CD14-positive monocyte (primary cell): ENCODE measurements around the gene VAMP4. TPM values are rescaled to one million over a fixed set of nuclear protein-coding genes. Genes with fewer than 3 reads are reported as not detected.
A peak's percentile ranks its signal among the peaks of the same experiment; 100 is the strongest.

ENCODE experiments used
- DNase-seq, 3 donors: peaks; one replicate each; pipeline ENCODE4 v3.0.0-alpha.2; 2011 to 2022
- H2AFZ ChIP-seq: 2 replicates; pipeline ENCODE4 v1.6.0; 2012; ENCODE audit warnings: mild to moderate bottlenecking, low read depth, low read length, inconsistent platforms; ENCODE audit not compliant: insufficient read depth, poor library complexity, severe bottlenecking
- H3K27ac ChIP-seq, 2 donors: 1 replicate in 1 of 2; 2 replicates in 1 of 2; pipeline ENCODE4 v1.5.1; 2012 to 2013; ENCODE audit warnings: low read length in 2 of 2, control low read depth in 1 of 2, inconsistent platforms in 1 of 2, low read depth in 1 of 2, mild to moderate bottlenecking in 1 of 2
- H3K27me3 ChIP-seq, 2 donors: one replicate each; pipeline versions ENCODE4 v1.6.0 to v1.6.1; 2011 to 2013; ENCODE audit warnings: low read length in 2 of 2; ENCODE audit not compliant: control insufficient read depth in 2 of 2, insufficient read depth in 2 of 2
- H3K36me3 ChIP-seq, 2 donors: replicated peaks in 1 of 2; 1 replicate in 1 of 2; 2 replicates in 1 of 2; pipeline versions ENCODE4 v1.5.1 to v1.6.1; 2012 to 2013; ENCODE audit warnings: low read length in 2 of 2, control low read depth in 1 of 2, inconsistent platforms in 1 of 2, mild to moderate bottlenecking in 1 of 2; ENCODE audit not compliant: insufficient read depth in 2 of 2, control insufficient read depth in 1 of 2
- H3K4me1 ChIP-seq, 2 donors: 1 replicate in 1 of 2; 2 replicates in 1 of 2; pipeline versions ENCODE4 v1.5.1 to v1.6.1; 2012 to 2013; ENCODE audit warnings: low read length in 2 of 2, control low read depth in 1 of 2, inconsistent platforms in 1 of 2, mild to moderate bottlenecking in 1 of 2, moderate library complexity in 1 of 2; ENCODE audit not compliant: insufficient read depth in 2 of 2, control insufficient read depth in 1 of 2
- H3K4me2 ChIP-seq: replicated peaks from 2 replicates; pipeline ENCODE3; 2012; ENCODE audit warnings: low read length, moderate library complexity, mild to moderate bottlenecking; ENCODE audit not compliant: poor library complexity, severe bottlenecking; ENCODE audit errors: extremely low read depth
- H3K4me3 ChIP-seq, 3 experiments: fragments of 200-600 bp in 1 of 3; sonication (generic) in 1 of 3; replicated peaks in 1 of 3; 1 replicate in 2 of 3; 2 replicates in 1 of 3; pipeline ENCODE4 v1.5.1; 2011 to 2013; ENCODE audit warnings: low read length in 3 of 3, mild to moderate bottlenecking in 3 of 3, control low read depth in 2 of 3, low read depth in 2 of 3, inconsistent platforms in 1 of 3, moderate library complexity in 1 of 3
- H3K79me2 ChIP-seq: 2 replicates; pipeline ENCODE4 v1.6.0; 2012; ENCODE audit warnings: mild to moderate bottlenecking, control low read depth, inconsistent platforms, low read length, moderate library complexity; ENCODE audit not compliant: insufficient read depth
- H3K9ac ChIP-seq: 2 replicates; pipeline ENCODE4 v1.6.0; 2017; ENCODE audit warnings: low read length, mild to moderate bottlenecking; ENCODE audit not compliant: insufficient read depth, poor library complexity, severe bottlenecking
- H3K9me3 ChIP-seq, 2 donors: replicated peaks in 1 of 2; 1 replicate in 1 of 2; 2 replicates in 1 of 2; pipeline versions ENCODE4 v1.5.1 to v1.6.1; 2012 to 2013; ENCODE audit warnings: low read length in 2 of 2, control low read depth in 1 of 2; ENCODE audit not compliant: control insufficient read depth in 1 of 2, insufficient read depth in 1 of 2
- H4K20me1 ChIP-seq: 2 replicates; pipeline ENCODE4 v1.6.0; 2012; ENCODE audit warnings: mild to moderate bottlenecking, low read length, control low read depth, moderate library complexity; ENCODE audit not compliant: insufficient read depth
- H3K27ac Mint-ChIP-seq, 7 donors: one replicate each; pipeline ENCODE4 v1.8.0; 2020; ENCODE audit warnings: mild to moderate bottlenecking in 7 of 7, mixed read lengths in 7 of 7, moderate library complexity in 6 of 7, inconsistent platforms in 2 of 7
- H3K27me3 Mint-ChIP-seq, 3 donors: one replicate each; pipeline ENCODE4 v1.8.0; 2021 to 2022; ENCODE audit warnings: low read depth in 3 of 3, mild to moderate bottlenecking in 3 of 3, mixed read lengths in 3 of 3, moderate library complexity in 3 of 3, inconsistent platforms in 1 of 3
- H3K36me3 Mint-ChIP-seq, 2 donors: one replicate each; pipeline ENCODE4 v1.8.0; 2020; ENCODE audit warnings: mixed read lengths in 2 of 2, inconsistent platforms in 1 of 2, mild to moderate bottlenecking in 1 of 2
- H3K4me1 Mint-ChIP-seq: one replicate; pipeline ENCODE4 v1.8.0; 2020; ENCODE audit warnings: mild to moderate bottlenecking, mixed read lengths
- H3K4me3 Mint-ChIP-seq, 2 donors: one replicate each; pipeline ENCODE4 v1.8.0; 2020; ENCODE audit warnings: mild to moderate bottlenecking in 2 of 2, mixed read lengths in 2 of 2, moderate library complexity in 1 of 2
- H3K9me3 Mint-ChIP-seq, 7 donors: one replicate each; pipeline ENCODE4 v1.8.0; 2020 to 2022; ENCODE audit warnings: mixed read lengths in 7 of 7, mild to moderate bottlenecking in 6 of 7, moderate library complexity in 6 of 7, inconsistent platforms in 2 of 7
- WGBS: methylation state at CpG from one replicate; pipeline ENCODE4 v1.1.5; 2013; ENCODE audit warnings: missing lambda C conversion rate; ENCODE audit not compliant: insufficient coverage; 5-methylcytosine and 5-hydroxymethylcytosine counted together
- intact Hi-C, 2 donors: fragments of 100-400 bp; cut with micrococcal nuclease; formaldehyde crosslinking; loops; one replicate each; pipeline versions ENCODE4 v1.15.0 to v1.15.1; 2023
- polyA plus RNA-seq, 3 donors: library from polyadenylated mRNA; depleted of rRNA in 1 of 3; unstranded in 2 of 3; stranded (reverse) in 1 of 3; fragments of 300-500 nt in 2 of 3; fragments of >200 nt in 1 of 3; fragmentation: Illumina TruSeq in 2 of 3; gene quantifications; 1 replicate in 2 of 3; 2 replicates in 1 of 3; pipeline ENCODE4 v1.2.3, GENCODE V29; 2012 to 2021
- TF ChIP-seq, protein P1 (sequence below): fragments of 200-600 bp; IDR thresholded peaks from one replicate; pipeline ENCODE4 v1.8.0; 2022; ENCODE audit warnings: antibody characterized with exemption, mild to moderate bottlenecking

Gene VAMP4
- polyA plus RNA-seq, 3 donors = 13.3 to 19.5 (median 18.8) TPM

DNA sequence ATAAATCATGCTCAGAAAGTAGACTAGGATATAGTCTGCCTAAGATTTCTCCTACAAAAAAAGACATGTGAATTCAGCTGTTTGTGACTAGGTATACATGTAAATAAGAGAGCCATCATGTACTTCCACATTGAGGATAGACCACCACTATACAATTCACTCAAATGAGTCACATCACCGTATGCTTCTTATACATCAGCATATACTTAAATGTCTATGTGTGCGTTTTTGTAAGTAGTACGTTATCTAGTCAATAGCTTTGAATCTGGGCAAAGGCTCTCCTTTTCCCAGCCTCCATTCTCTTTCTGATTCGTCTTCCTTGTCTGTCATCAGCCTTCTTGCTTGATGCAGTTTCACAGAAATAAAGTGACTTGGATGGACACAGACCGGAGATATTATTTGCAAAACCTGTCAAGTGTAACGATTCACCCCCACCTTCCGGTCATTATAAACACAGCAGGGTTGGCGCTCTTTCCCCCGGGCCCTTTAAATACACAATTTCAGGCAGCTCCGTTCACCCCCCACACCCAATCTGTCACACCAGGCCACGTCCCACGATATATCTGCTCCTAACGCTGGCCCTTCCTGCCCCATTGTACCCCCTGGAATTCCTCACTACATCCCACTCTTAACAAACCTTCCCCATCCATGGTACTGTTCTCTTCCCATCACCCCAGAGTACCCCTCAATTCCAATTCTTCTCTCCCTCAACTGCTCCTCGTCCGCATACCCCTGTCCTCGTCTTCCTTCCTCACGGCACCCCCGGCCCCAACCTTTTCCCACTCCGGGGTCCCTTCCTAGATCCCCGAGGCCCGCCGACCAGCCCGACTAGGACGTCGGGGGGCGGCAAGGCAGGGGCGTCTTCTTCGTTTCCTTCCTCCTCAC lies 636 bp downstream of the VAMP4 start:
- Mint-ChIP-seq H3K9me3 (peaks cover 0 to 3% (median 0%) of the 10 kb centered on the region in 7 donors), H3K27ac (peak overlapping the region; percentile 98 to 100 (median 99)), H3K4me1 (peaks cover 67% of the 10 kb centered on the region), H3K36me3 (peaks cover 12 to 17% of the 10 kb centered on the region in 2 donors), H3K4me3 (peak overlapping the region; percentile 98 to 99), H3K27me3 (peaks cover 0 to 2% (median 0%) of the 10 kb centered on the region in 3 donors)
- Histone ChIP-seq H3K36me3 (peaks cover 10 to 24% of the 10 kb centered on the region in 2 donors), H3K79me2 (peaks cover 51% of the 10 kb centered on the region), H3K27ac (peak overlapping the region; percentile 96), H4K20me1 (peaks cover 5% of the 10 kb centered on the region), H3K4me1 (peaks cover 65 to 73% of the 10 kb centered on the region in 2 donors), H2AFZ (peak overlapping the region; percentile 99), H3K9ac (peak overlapping the region; percentile 93), H3K9me3 (no peaks in the 10 kb centered on the region), H3K27me3 (no peaks in the 10 kb centered on the region), H3K4me3 (peak overlapping the region; percentile 93 to 99 (median 96)), H3K4me2 (peak overlapping the region; percentile 81)
- intact Hi-C loops = loop anchor here (5.0 kb wide), 2 partner anchors 41 to 254 kb away; partner anchors contain the start of genes METTL13 (in 1 of the 2) and PRRC2C (in 1 of the 2)
- TF ChIP-seq, protein P1, sequence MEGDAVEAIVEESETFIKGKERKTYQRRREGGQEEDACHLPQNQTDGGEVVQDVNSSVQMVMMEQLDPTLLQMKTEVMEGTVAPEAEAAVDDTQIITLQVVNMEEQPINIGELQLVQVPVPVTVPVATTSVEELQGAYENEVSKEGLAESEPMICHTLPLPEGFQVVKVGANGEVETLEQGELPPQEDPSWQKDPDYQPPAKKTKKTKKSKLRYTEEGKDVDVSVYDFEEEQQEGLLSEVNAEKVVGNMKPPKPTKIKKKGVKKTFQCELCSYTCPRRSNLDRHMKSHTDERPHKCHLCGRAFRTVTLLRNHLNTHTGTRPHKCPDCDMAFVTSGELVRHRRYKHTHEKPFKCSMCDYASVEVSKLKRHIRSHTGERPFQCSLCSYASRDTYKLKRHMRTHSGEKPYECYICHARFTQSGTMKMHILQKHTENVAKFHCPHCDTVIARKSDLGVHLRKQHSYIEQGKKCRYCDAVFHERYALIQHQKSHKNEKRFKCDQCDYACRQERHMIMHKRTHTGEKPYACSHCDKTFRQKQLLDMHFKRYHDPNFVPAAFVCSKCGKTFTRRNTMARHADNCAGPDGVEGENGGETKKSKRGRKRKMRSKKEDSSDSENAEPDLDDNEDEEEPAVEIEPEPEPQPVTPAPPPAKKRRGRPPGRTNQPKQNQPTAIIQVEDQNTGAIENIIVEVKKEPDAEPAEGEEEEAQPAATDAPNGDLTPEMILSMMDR = peak; percentile 39
- 0% methylated on average over 23 of the region's 28 CpGs for WGBS
- DNase-seq = peak; percentile 14 to 41 (median 33)

DNA sequence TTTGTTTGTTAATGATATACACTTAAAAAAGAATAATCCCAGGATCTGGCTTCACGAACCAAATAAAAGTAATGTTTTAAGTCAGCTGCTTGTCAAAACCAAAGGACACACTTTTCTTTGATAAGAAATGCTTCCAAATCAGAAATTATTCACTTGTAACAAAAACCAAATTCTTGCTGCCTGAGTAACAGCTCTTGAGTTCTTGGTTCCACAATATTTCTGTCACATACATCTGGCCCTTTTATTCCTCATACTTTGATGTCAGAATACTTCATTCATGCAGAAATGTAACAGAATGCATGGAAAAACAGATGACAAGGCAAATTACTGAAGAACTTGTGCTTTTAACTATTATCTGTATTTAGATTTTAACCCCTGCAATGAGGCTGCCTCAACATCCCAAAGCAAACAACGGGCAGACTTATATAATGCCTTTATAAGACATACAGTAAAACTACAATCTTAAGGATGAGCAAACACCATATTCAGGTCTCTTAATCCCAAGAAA lies 1.5 kb downstream of the VAMP4 start:
- H3K79me2 ChIP-seq = peaks cover 57% of the 10 kb centered on the region
- peaks cover 0 to 2% (median 0%) of the 10 kb centered on the region in 3 donors for H3K27me3 Mint-ChIP-seq
- DNase-seq = no peak
- no peaks in the 10 kb centered on the region for H3K9me3 ChIP-seq
- no peak overlapping the region for H3K4me3 Mint-ChIP-seq
- H3K4me3 ChIP-seq = peak overlapping the region in 1 of 3 experiments; percentile 93
- WGBS = no CpG with 5 or more reads among the region's 2 CpGs
- peaks cover 19 to 22% of the 10 kb centered on the region in 2 donors for H3K36me3 Mint-ChIP-seq
- H4K20me1 ChIP-seq = peaks cover 5% of the 10 kb centered on the region
- H2AFZ ChIP-seq = no peak overlapping the region
- H3K27me3 ChIP-seq = no peaks in the 10 kb centered on the region
- H3K27ac ChIP-seq = peak overlapping the region in 1 of 2 donors; percentile 96
- peaks cover 70% of the 10 kb centered on the region for H3K4me1 Mint-ChIP-seq
- H3K36me3 ChIP-seq = peaks cover 13 to 31% of the 10 kb centered on the region in 2 donors
- H3K27ac Mint-ChIP-seq = peak overlapping the region in 1 of 7 donors; percentile 18
- TF ChIP-seq, protein P1 = no peak
- H3K9me3 Mint-ChIP-seq = peaks cover 0 to 3% (median 0%) of the 10 kb centered on the region in 7 donors
- intact Hi-C loops = loop anchor here (5.0 kb wide), 2 partner anchors 42 to 253 kb away; partner anchors contain the start of genes METTL13 (in 1 of the 2) and PRRC2C (in 1 of the 2)
- peaks cover 59 to 65% of the 10 kb centered on the region in 2 donors for H3K4me1 ChIP-seq
- peak overlapping the region; percentile 81 for H3K4me2 ChIP-seq
- no peak overlapping the region for H3K9ac ChIP-seq
